GM19438 (cell line): Measurements from ENCODE around the gene MOGAT2.
"Not testable (repeated sequence)": the region's sequence is repeated elsewhere in the genome, so short reads cannot be mapped to it uniquely, and the experiment has no call there.

Experiments used
- ATAC-seq: cut with Tn5 transposase; IDR thresholded peaks from one replicate; pipeline ENCODE4 v1.9.1; 2021; ENCODE audit warnings: low read depth; ENCODE audit not compliant: unreplicated experiment

The MOGAT2 gene

GRCh38 chr11:75718419-75719339 is 1.0 kb downstream of the MOGAT2 start:
- no peak for ATAC-seq

GRCh38 chr11:75719340-75720239 is 2.0 kb downstream of the MOGAT2 start:
- no peak for ATAC-seq

- no peak for ATAC-seq
Measured at GRCh38 chr11:75720639-75721038, 3.0 kb downstream of the MOGAT2 start.

- ATAC-seq: no peak
Measured at GRCh38 chr11:75721852-75722668, 4.4 kb downstream of the MOGAT2 start.

- no peak for ATAC-seq
Measured at GRCh38 chr11:75722669-75723042, 5.0 kb downstream of the MOGAT2 start.

- no peak for ATAC-seq
Measured at GRCh38 chr11:75725547-75726320, 8.1 kb downstream of the MOGAT2 start.

GRCh38 chr11:75728992-75729391 is 11.4 kb downstream of the MOGAT2 start:
- no peak for ATAC-seq

- ATAC-seq: no peak
Measured at GRCh38 chr11:75731095-75731494, 13.5 kb downstream of the MOGAT2 start.

- no peak for ATAC-seq
Measured at GRCh38 chr11:75733071-75733430, 15.4 kb downstream of the MOGAT2 start.

GRCh38 chr11:75733431-75734107 is 15.9 kb downstream of the MOGAT2 start:
- no peak for ATAC-seq

GRCh38 chr11:75734491-75735180 is 17.0 kb downstream of the MOGAT2 start:
- ATAC-seq: no peak

- ATAC-seq: no peak
Measured at GRCh38 chr11:75735181-75735845, 17.7 kb downstream of the MOGAT2 start.

- no peak for ATAC-seq
Measured at GRCh38 chr11:75737314-75737713, 19.7 kb downstream of the MOGAT2 start.

- ATAC-seq: no peak
Measured at GRCh38 chr11:75740681-75741080, 23.0 kb downstream of the MOGAT2 start.

GRCh38 chr11:75743159-75743558 is 25.5 kb downstream of the MOGAT2 start:
- not testable (repeated sequence) for ATAC-seq

GRCh38 chr11:75743711-75744563 is 26.3 kb downstream of the MOGAT2 start:
- no peak for ATAC-seq

GRCh38 chr11:75745807-75746206 is 28.2 kb downstream of the MOGAT2 start:
- no peak for ATAC-seq
